GM12873 (cell line): ENCODE data around the gene RPL36.
A peak's percentile ranks its signal among the peaks of the same experiment; 100 is the strongest.

Experiments used
- TF ChIP-seq, protein P1 (sequence below): IDR thresholded peaks from 2 replicates; pipeline ENCODE4 v1.5.1; 2012; ENCODE audit warnings: low read depth, mild to moderate bottlenecking, moderate library complexity, low read length, control low read depth; ENCODE audit not compliant: insufficient read depth; ENCODE audit errors: missing control alignments

RPL36 gene

DNA sequence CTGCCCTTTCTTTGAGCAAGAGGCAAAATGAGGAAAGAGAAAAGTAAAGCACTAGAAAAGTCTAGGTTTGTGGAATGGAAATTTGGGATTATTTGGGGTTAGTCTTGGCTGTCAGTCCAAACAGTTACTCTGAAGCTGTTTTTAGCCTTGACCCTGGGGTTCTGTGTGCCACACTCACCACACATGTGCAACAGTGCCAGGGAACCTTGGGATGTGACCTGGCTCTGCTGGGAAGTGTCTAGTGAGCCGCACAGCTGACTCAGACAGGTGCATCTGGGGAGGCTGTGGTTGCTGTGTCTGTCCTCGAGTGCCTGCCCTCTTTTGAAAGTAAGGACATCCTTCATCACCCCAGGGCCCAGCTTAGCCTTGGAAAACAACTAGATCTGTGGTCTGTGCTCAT is 25.6 kb upstream of the RPL36 start:
- TF ChIP-seq, protein P1, sequence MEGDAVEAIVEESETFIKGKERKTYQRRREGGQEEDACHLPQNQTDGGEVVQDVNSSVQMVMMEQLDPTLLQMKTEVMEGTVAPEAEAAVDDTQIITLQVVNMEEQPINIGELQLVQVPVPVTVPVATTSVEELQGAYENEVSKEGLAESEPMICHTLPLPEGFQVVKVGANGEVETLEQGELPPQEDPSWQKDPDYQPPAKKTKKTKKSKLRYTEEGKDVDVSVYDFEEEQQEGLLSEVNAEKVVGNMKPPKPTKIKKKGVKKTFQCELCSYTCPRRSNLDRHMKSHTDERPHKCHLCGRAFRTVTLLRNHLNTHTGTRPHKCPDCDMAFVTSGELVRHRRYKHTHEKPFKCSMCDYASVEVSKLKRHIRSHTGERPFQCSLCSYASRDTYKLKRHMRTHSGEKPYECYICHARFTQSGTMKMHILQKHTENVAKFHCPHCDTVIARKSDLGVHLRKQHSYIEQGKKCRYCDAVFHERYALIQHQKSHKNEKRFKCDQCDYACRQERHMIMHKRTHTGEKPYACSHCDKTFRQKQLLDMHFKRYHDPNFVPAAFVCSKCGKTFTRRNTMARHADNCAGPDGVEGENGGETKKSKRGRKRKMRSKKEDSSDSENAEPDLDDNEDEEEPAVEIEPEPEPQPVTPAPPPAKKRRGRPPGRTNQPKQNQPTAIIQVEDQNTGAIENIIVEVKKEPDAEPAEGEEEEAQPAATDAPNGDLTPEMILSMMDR: no peak

DNA sequence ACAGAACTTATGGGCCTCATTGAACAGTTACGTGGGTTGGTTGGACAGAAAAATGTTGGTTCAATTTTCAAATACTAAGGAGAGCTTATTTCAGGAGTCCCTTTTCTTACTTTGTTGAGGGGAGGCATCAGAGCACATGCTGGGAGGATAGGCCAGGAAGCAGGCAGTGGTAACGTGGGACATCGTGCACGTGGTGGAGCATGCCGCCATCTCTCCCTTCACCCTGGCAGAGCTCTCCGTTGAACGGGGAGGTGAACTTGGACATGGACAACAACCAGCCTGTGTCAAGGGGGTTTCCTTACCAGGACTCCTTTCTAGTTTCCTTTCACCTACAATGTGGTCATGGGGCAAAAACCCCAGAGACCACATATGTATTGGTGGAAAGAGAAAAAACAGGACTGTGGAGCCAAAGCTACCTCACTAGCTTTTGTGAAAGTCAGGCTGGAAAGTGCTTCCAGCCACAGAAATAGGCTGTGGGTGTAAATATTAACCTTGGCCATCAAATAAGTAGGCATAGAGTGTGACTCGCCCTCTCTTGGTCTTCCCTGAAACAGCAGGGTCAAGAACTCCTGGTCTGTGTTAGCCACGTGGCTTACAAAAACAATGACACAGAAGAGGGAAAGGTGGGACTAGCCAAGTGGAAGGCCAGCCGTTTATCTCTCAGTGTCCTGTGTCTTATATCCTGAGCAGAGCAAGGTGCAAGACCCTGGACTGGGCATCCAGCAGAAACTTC is 24.1 kb upstream of the RPL36 start:
- TF ChIP-seq, protein P1: peak; percentile 22

DNA sequence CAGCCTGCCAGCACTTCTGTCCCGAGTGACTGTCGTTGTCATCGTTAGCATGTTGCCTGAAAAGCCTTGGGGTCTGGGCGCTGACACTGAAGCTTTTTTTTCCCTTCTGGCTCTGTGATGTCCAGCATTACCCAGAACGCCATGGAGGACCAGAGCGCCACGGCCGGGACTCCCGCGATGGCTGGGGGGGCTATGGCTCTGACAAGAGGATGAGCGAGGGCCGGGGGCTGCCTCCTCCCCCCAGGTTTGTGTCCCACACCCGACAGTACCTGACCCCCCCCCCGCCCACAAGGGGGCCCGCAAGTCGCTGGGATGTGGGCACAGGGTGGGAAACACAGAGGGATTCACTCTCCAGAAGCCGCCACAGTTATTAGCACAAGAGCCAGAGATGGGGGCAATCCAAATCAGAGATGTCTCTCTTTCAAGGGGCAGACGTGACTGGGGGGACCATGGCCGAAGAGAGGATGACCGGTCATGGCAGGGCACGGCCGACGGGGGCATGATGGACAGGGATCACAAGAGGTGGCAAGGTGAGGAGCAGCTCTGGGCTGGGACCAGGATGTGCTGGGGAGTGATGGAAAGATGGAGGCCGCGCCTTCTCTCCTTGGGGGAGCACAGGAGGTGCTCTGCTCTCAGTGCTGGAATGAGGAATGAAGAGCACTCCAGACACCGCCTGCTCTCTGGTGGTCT is 23.0 kb upstream of the RPL36 start:
- TF ChIP-seq, protein P1: no peak

GRCh38 chr19:5667751-5668271 is 22.3 kb upstream of the RPL36 start:
- TF ChIP-seq, protein P1: no peak

DNA sequence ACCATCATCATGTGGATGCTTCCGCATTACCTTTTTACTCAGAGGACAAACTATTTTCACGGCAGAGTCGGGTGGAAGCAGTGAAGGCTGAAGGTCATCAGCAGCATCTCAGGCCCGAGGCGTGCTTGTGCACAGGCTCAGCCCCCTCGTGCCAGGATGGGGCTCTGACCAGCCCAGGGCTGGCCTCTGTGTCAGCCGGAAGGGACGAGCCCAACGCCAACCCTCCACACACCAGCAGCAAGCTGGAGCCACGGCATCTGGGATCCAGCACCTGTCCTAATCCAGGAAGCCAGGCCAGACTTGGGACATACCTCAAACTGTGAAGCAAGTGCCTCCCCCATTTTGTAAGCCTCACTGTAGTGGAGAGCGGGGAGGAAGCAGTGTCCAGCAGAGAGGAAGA is 20.9 kb upstream of the RPL36 start:
- TF ChIP-seq, protein P1: no peak

DNA sequence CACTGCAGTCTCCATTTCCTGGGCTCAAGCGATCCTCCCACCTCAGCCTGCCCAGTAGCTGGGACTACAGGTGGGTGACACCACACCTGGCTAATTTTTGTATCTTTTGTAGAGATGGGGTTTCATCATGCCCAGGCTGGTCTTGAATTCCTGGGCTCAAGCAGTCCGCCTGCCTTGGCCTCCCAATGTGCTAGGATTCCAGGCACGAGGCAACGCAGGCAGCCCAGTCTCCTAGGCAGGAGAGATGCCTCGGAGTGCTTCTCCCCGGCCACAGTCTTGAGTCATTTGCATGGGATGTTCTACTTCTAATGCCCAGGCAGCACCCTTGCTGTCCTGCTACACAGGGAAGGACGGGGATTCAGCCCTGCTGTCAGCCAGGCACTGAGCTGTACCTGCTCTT is 18.5 kb upstream of the RPL36 start:
- TF ChIP-seq, protein P1: no peak

- TF ChIP-seq, protein P1: no peak
Observed at GRCh38 chr19:5672708-5673459, 17.2 kb upstream of the RPL36 start.
